Adipocyte (in vitro differentiated cells): ENCODE measurements around the gene ASCL3.
A peak's percentile ranks its signal among the peaks of the same experiment; 100 is the strongest.
"Not testable (repeated sequence)": the region's sequence is repeated elsewhere in the genome, so short reads cannot be mapped to it uniquely, and the experiment has no call there.

Source experiments
- DNase-seq: peaks from one replicate; pipeline ENCODE4 v3.0.0-alpha.2; 2015; ENCODE audit warnings: low read depth
- H3K27me3 ChIP-seq: replicated peaks from 2 replicates; pipeline ENCODE4 v1.7.0; 2013; ENCODE audit warnings: mild to moderate bottlenecking, low read length, moderate library complexity; ENCODE audit not compliant: control insufficient read depth, insufficient read depth
- H3K36me3 ChIP-seq: 2 replicates; pipeline ENCODE4 v1.7.0; 2013; ENCODE audit warnings: low read length, mild to moderate bottlenecking, moderate library complexity; ENCODE audit not compliant: control insufficient read depth, insufficient read depth, severe bottlenecking
- H3K4me1 ChIP-seq: 2 replicates; pipeline ENCODE4 v1.7.0; 2013; ENCODE audit warnings: mild to moderate bottlenecking, low read length, moderate library complexity; ENCODE audit not compliant: control insufficient read depth, insufficient read depth
- H3K4me3 ChIP-seq: 2 replicates; pipeline ENCODE4 v1.7.0; 2013; ENCODE audit warnings: mild to moderate bottlenecking, low read length, moderate library complexity
- H3K9ac ChIP-seq: 2 replicates; pipeline ENCODE4 v1.7.0; 2013; ENCODE audit warnings: mild to moderate bottlenecking, low read length, moderate library complexity
- H3K9me3 ChIP-seq: 2 replicates; pipeline ENCODE4 v1.7.0; 2013; ENCODE audit warnings: mild to moderate bottlenecking, low read length, moderate library complexity; ENCODE audit not compliant: control insufficient read depth

The ASCL3 gene

DNA sequence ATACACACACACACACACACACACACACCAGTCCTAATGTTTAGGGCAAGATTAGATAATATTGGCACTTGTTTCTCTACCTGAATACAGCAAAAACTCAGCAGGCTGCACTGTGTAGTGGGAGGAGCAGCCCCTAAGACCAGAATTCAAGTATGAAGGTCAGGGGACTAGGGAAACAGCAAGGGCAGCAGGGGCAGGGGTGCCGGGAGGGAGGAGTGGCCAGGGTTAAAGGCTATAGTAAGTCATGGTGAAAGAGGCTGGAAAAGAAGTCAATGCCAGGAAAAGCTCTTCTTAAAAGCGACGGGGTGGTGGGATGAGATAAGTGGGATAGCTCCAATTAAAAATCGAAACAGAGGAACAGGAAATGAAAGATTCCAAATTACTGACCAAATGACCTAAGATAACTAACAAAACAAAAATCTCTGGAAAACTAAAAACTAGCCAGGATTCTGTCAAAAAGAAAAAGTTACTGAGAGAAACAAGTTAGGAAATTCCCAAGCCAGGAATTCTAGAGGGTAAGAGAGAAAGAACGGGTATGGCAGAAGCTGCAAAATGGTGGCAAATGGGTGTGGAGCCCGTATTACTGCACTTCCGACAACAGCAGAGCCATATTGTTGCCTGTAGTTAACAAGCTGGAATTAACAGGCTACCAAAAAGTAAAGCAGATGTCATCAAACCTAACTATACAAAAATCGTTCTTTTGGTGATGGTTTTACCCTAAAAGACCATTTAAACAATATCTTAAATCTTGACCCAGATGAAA, 1.3 kb downstream of the ASCL3 start:
- Histone ChIP-seq H3K9me3 (no peaks in the 10 kb centered on the region), H3K4me1 (no peaks in the 10 kb centered on the region), H3K4me3 (no peak overlapping the region), H3K36me3 (no peaks in the 10 kb centered on the region), H3K9ac (no peak overlapping the region), H3K27me3 (no peaks in the 10 kb centered on the region)
- DNase-seq: no peak

DNA sequence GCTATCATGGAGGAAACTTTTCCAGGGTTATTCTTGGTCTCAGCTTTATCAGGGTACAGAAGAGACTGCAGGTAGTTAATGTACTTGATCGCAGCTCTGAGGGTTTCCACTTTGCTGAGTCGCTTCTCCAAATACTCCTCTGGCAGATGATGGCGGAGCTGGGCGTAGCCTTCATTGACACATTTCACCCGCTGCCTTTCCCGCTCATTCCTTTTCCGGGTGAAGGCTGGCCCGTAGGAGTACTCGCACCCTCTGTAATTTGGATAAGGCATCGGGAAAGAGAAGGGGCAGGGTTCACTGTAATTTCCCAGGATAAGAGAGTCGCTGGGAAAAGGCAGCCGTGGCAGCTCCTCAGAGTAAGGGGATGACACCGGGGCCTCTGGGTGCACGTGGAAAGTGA, 5.2 kb downstream of the ASCL3 start:
- no peaks in the 10 kb centered on the region for H3K27me3 ChIP-seq
- H3K36me3 ChIP-seq: no peaks in the 10 kb centered on the region
- H3K4me1 ChIP-seq: peaks cover 7% of the 10 kb centered on the region
- H3K4me3 ChIP-seq: no peak overlapping the region
- no peak overlapping the region for H3K9ac ChIP-seq
- H3K9me3 ChIP-seq: no peaks in the 10 kb centered on the region
- DNase-seq: no peak

DNA sequence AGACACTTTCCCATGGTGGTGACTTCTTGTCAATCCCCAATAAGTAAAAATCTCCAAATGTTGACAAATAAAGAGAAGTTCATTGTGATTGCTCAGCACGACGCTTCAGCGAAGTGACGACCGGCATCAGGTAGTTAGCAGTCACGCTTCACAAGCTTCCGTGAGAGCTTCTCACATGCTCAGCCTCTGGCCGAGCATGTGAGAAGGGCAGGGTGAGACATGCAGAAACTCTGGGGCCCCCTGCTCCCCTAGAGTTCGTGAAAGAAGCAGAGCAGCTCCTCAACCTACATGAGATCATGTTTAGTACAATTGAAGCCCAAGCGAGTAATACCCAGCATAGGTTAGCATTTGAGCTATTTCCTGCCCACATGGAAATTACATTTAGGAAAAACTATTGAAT, 5.7 kb downstream of the ASCL3 start:
- no peak overlapping the region for H3K9ac ChIP-seq
- no peaks in the 10 kb centered on the region for H3K36me3 ChIP-seq
- DNase-seq: no peak
- H3K9me3 ChIP-seq: no peaks in the 10 kb centered on the region
- no peaks in the 10 kb centered on the region for H3K27me3 ChIP-seq
- peaks cover 7% of the 10 kb centered on the region for H3K4me1 ChIP-seq
- no peak overlapping the region for H3K4me3 ChIP-seq

DNA sequence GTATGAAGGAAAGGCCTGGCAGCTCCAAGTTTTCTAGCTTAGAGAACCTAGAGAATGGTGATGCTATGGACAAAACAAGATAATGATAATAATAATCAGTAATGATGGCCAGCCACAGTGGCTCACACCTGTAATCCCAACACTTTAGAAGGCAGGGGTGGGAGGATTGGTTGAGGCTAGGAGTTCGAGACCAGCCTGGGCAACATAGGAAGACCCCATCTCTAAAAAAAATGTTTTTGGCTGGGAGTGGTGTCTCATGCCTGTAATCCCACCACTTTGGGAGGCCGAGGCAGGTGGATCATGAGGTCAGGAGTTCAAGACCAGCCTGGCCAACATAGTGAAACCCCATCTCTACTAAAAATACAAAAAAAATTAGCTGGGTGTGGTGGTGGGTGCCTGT, 7.0 kb downstream of the ASCL3 start:
- not testable (repeated sequence) for H3K4me1 ChIP-seq, H3K36me3 ChIP-seq, H3K9ac ChIP-seq, H3K9me3 ChIP-seq, H3K4me3 ChIP-seq, DNase-seq, H3K27me3 ChIP-seq

DNA sequence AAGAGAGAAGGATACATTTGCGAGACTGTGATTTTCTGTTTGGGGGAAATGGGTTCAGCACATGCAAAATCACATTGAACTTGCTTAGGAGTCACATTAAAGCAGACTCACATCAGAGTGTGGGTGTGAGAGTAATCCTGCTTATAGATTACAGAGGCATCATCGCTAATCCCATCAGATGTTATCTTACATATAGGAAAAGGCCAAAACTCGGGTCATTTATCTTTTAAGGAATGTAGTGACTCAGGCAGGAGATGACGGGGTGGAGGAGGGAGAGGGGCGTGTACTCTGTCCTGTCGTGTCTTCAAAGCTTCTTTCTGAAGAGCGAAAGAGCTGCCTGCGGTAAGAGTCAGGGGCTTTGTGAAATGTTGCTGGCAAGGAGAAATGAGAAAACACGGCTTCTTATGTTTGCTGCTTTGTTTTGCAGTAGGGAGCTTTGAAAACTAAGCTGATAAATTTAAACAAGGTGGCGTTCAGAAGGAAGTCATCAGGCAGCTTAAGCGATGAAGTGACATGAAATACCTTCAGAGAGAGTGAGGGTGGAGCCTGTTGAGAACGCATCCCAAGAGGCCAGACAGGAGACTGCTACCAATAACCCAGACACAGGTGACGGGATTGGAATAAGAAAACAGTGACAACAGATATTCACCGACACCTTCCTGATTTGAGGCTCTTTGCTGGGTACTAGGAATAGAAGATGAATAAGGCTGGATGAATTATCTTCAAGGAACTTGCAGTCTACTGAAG, 7.9 kb downstream of the ASCL3 start:
- Histone ChIP-seq H3K4me1 (peaks cover 7% of the 10 kb centered on the region), H3K9me3 (no peaks in the 10 kb centered on the region), H3K27me3 (no peaks in the 10 kb centered on the region), H3K36me3 (no peaks in the 10 kb centered on the region), H3K9ac (peak overlapping the region; percentile 19), H3K4me3 (peak overlapping the region; percentile 67)
- DNase-seq: peak; percentile 70

DNA sequence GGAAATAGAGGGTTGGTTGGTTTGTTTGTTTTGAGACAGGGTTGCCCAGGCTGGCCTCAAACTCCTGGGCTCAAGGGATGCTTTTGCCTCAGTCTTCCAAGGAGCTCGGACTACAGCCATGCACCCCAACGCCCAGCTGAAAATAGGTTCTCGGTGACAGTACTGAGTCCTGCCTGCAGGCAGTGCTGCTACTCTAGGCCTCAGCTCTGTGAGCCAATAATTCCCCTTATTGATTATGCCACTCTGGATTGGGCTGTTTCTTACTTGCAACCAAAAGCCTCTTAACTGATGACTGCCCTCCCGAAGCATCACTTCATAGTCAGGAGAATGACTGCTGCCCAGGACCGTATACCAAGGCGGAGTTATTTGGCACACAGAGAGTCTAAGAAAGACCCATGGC, 8.9 kb downstream of the ASCL3 start:
- Histone ChIP-seq H3K36me3 (no peaks in the 10 kb centered on the region), H3K9ac (no peak overlapping the region), H3K4me3 (no peak overlapping the region), H3K9me3 (no peaks in the 10 kb centered on the region), H3K27me3 (no peaks in the 10 kb centered on the region), H3K4me1 (peaks cover 7% of the 10 kb centered on the region)
- no peak for DNase-seq

DNA sequence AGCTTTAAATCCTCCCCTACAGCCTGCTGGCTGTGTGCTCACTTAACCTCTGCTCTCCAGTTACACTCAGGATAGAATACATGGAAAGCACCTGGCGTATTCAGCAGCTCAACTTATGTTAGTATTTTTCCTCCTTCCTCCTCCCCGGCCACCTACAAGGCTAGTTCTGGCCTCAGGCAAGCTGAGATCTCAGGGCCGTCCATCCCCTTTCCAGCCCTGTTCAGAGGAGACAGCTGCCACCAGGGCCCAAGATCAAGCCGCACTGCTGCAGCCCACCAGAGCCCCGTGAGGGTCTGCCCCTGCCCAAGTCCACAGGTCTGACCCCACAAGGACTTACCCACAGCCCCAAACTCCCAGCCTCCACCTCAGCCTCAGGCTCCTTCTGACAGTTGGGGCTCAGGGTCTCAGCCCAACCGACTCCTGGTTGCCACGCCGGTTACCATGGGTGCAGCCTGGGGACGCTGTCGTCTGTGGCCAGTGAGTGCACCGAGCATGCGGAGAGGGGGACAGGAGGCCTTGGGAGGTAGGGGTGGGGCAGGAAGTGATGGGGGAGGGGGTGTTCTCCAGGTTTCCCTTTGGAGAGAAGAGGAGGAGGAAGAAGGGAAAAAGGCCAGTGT, 10.1 kb downstream of the ASCL3 start, which contains the start of gene C11orf16:
C11orf16 (minus strand) TSS at position 384 of the 617 bp plus-strand sequence. CDS start 639 bp downstream, outside the sequence.
- H3K36me3 ChIP-seq: no peaks in the 10 kb centered on the region
- peaks cover 7% of the 10 kb centered on the region for H3K4me1 ChIP-seq
- H3K4me3 ChIP-seq: no peak within 1 kb of the TSS
- DNase-seq: no peak
- no peak within 1 kb of the TSS for H3K9ac ChIP-seq
- H3K9me3 ChIP-seq: no peaks in the 10 kb centered on the region
- no peaks in the 10 kb centered on the region for H3K27me3 ChIP-seq

DNA sequence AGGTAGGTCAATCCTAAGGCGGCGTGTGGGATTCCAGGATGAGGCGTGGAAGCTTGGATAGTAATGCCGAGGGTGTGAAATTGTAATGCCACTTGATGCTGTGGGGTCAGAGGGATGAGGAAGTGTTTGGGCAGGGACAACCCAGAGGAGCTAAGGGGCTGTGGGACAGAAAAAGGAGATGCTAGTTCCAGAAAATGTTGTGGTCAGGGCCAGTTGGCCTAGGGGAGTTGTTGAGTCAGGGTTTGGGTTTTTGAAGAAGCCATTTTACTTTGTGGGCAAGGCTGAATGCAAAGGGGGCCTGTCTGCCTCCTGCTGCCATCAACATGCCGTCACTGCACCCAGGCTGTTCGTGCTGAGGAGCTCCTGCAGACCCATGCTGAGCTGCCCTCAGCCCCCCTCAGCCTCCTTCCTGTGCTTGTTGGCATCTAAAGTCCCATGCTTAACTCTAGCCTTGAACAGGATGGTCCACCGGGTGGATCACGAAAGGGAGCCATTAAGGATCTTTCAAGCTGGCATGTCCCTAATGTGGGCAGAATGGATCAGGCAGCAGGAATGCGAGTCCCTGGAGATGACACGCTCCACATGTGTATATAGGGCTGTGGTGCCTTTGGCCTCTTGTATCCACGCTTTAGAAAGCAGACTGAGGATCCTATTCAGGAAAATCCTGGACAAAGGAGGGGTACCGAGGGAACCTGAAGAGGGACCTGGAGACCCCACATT, 12.2 kb downstream of the ASCL3 start:
- Histone ChIP-seq H3K27me3 (no peaks in the 10 kb centered on the region), H3K9me3 (no peaks in the 10 kb centered on the region), H3K36me3 (no peaks in the 10 kb centered on the region), H3K4me3 (no peak overlapping the region), H3K4me1 (peaks cover 7% of the 10 kb centered on the region), H3K9ac (no peak overlapping the region)
- no peak for DNase-seq

DNA sequence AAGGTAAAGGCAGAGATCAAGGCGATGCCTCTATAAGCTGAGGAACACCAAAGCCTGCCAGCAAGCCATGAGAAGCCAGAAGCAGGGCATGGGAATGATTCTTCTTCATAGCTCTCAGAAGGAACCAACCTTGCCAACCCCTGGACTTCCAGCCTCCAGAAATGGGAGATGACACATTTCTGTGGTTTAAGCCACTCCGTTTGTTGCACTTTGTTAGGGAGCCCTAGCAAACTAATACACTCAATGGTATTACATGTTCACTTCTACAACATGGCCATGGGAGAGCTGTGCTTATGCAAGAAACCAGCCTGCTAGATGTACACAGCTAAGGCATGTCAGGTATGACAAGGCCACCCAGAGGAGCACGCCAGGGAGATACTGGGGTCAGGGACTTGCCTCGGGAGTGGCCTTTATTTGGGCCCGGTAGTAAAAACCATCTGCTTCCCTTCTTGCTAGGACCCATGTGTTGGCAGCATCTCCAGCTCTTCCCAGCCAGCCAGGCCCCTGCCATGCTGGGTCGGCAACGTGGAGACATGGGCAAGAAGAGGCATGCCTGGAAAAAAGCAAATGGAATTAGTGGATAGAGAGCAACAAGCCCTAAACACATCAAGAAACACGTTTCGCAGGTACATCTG, 13.7 kb downstream of the ASCL3 start:
- no peak for DNase-seq
- H3K27me3 ChIP-seq: no peaks in the 10 kb centered on the region
- H3K9me3 ChIP-seq: no peaks in the 10 kb centered on the region
- peaks cover 6% of the 10 kb centered on the region for H3K4me1 ChIP-seq
- no peaks in the 10 kb centered on the region for H3K36me3 ChIP-seq
- H3K9ac ChIP-seq: no peak overlapping the region
- no peak overlapping the region for H3K4me3 ChIP-seq

DNA sequence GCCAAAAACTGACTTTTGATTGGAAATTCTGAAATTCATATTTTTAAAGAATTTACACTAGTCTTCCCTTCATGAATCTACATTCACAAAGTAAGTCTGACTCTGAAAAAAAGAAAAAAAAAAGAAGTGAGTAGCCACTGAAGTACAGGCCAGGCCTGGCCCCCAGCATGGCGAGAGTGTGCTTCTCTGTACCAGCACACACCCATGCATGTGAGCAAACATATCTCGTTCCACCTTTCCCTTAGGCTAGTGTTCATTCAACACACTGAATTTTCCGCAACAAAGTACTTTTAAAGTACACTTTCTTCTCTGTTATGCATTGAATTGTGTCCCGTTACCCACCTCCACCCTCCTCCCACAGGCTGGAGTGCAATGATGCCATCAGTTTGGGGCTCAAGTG, 14.6 kb downstream of the ASCL3 start:
- Histone ChIP-seq H3K4me3 (no peak overlapping the region), H3K36me3 (no peaks in the 10 kb centered on the region), H3K9ac (no peak overlapping the region), H3K9me3 (no peaks in the 10 kb centered on the region), H3K27me3 (no peaks in the 10 kb centered on the region), H3K4me1 (peaks cover 7% of the 10 kb centered on the region)
- no peak for DNase-seq
